HUES48 (cell line): ENCODE data around the gene IQSEC3.

Experiments used
- H3K27ac ChIP-seq: one replicate; pipeline ENCODE4 v1.7.0; 2013; ENCODE audit warnings: low read depth, low read length, inconsistent platforms
- H3K27me3 ChIP-seq: 2 replicates; pipeline ENCODE4 v1.6.1; 2013; ENCODE audit warnings: mild to moderate bottlenecking, low read length; ENCODE audit not compliant: control insufficient read depth, insufficient read depth
- H3K36me3 ChIP-seq: 2 replicates; pipeline ENCODE4 v1.6.1; 2013; ENCODE audit warnings: low read length; ENCODE audit not compliant: control insufficient read depth, insufficient read depth
- H3K4me1 ChIP-seq: 2 replicates; pipeline ENCODE4 v1.6.1; 2013; ENCODE audit warnings: mild to moderate bottlenecking, low read length; ENCODE audit not compliant: control insufficient read depth, insufficient read depth
- H3K4me3 ChIP-seq: 2 replicates; pipeline ENCODE4 v1.5.1; 2013; ENCODE audit warnings: mild to moderate bottlenecking, low read depth, low read length
- H3K9ac ChIP-seq: 2 replicates; pipeline ENCODE4 v1.6.1; 2013; ENCODE audit warnings: mild to moderate bottlenecking, low read depth, low read length, moderate library complexity
- H3K9me3 ChIP-seq: 2 replicates; pipeline ENCODE4 v1.6.1; 2013; ENCODE audit warnings: low read length; ENCODE audit not compliant: control insufficient read depth, insufficient read depth

Gene IQSEC3

GRCh38 chr12:195156-195555 is 128.6 kb downstream of the IQSEC3 start:
- no peaks in the 10 kb centered on the region for H3K4me1 ChIP-seq
- no peak overlapping the region for H3K9ac ChIP-seq
- H3K27me3 ChIP-seq = peaks cover 6% of the 10 kb centered on the region

GRCh38 chr12:195951-196350 is 129.4 kb downstream of the IQSEC3 start:
- H3K27me3 ChIP-seq = peaks cover 9% of the 10 kb centered on the region
- no peak overlapping the region for H3K4me3 ChIP-seq
- H3K27ac ChIP-seq = no peak overlapping the region
- H3K9me3 ChIP-seq = no peaks in the 10 kb centered on the region
- no peaks in the 10 kb centered on the region for H3K36me3 ChIP-seq
- H3K9ac ChIP-seq = no peak overlapping the region
- no peaks in the 10 kb centered on the region for H3K4me1 ChIP-seq

More at GRCh38 chr12:195156-195555, 128.6 kb downstream of the IQSEC3 start:
- no peak overlapping the region for H3K27ac ChIP-seq
- no peaks in the 10 kb centered on the region for H3K9me3 ChIP-seq
- no peak overlapping the region for H3K4me3 ChIP-seq
- no peaks in the 10 kb centered on the region for H3K36me3 ChIP-seq

GRCh38 chr12:196436-196835 is 129.9 kb downstream of the IQSEC3 start:
- Histone ChIP-seq H3K4me3 (no peak overlapping the region), H3K27me3 (peaks cover 14% of the 10 kb centered on the region), H3K4me1 (no peaks in the 10 kb centered on the region), H3K9ac (no peak overlapping the region), H3K27ac (no peak overlapping the region), H3K9me3 (no peaks in the 10 kb centered on the region), H3K36me3 (no peaks in the 10 kb centered on the region)

- H3K27me3 ChIP-seq = peaks cover 23% of the 10 kb centered on the region
Measured at GRCh38 chr12:197347-197746, 130.8 kb downstream of the IQSEC3 start.

GRCh38 chr12:197911-198695 is 131.5 kb downstream of the IQSEC3 start:
- no peak overlapping the region for H3K9ac ChIP-seq
- H3K9me3 ChIP-seq = no peaks in the 10 kb centered on the region
- no peaks in the 10 kb centered on the region for H3K36me3 ChIP-seq
- no peak overlapping the region for H3K27ac ChIP-seq
- H3K4me1 ChIP-seq = peaks cover 8% of the 10 kb centered on the region
- no peak overlapping the region for H3K4me3 ChIP-seq
- peaks cover 31% of the 10 kb centered on the region for H3K27me3 ChIP-seq

More at GRCh38 chr12:197347-197746, 130.8 kb downstream of the IQSEC3 start:
- Histone ChIP-seq H3K4me3 (no peak overlapping the region), H3K4me1 (peaks cover 4% of the 10 kb centered on the region), H3K9ac (no peak overlapping the region), H3K27ac (no peak overlapping the region), H3K9me3 (no peaks in the 10 kb centered on the region), H3K36me3 (no peaks in the 10 kb centered on the region)

GRCh38 chr12:198705-199104 is 132.1 kb downstream of the IQSEC3 start:
- Histone ChIP-seq H3K9me3 (no peaks in the 10 kb centered on the region), H3K27ac (no peak overlapping the region), H3K9ac (no peak overlapping the region), H3K4me1 (peaks cover 8% of the 10 kb centered on the region), H3K27me3 (peaks cover 37% of the 10 kb centered on the region), H3K4me3 (no peak overlapping the region), H3K36me3 (no peaks in the 10 kb centered on the region)

- Histone ChIP-seq H3K9me3 (no peaks in the 10 kb centered on the region), H3K4me1 (peaks cover 8% of the 10 kb centered on the region), H3K4me3 (no peak overlapping the region), H3K27ac (no peak overlapping the region), H3K9ac (no peak overlapping the region), H3K36me3 (no peaks in the 10 kb centered on the region), H3K27me3 (peaks cover 60% of the 10 kb centered on the region)
Measured at GRCh38 chr12:201361-201760, 134.8 kb downstream of the IQSEC3 start.

- H3K4me3 ChIP-seq = peak overlapping the region; percentile 38
- H3K9ac ChIP-seq = no peak overlapping the region
- no peaks in the 10 kb centered on the region for H3K9me3 ChIP-seq
- peaks cover 8% of the 10 kb centered on the region for H3K4me1 ChIP-seq
- no peak overlapping the region for H3K27ac ChIP-seq
- peaks cover 66% of the 10 kb centered on the region for H3K27me3 ChIP-seq
- no peaks in the 10 kb centered on the region for H3K36me3 ChIP-seq
Measured at GRCh38 chr12:202081-202731, 135.6 kb downstream of the IQSEC3 start.

- H3K36me3 ChIP-seq = no peaks in the 10 kb centered on the region
- H3K27ac ChIP-seq = no peak overlapping the region
- no peak overlapping the region for H3K9ac ChIP-seq
- peak overlapping the region; percentile 76 for H3K4me3 ChIP-seq
- no peaks in the 10 kb centered on the region for H3K9me3 ChIP-seq
- peaks cover 8% of the 10 kb centered on the region for H3K4me1 ChIP-seq
- H3K27me3 ChIP-seq = peaks cover 71% of the 10 kb centered on the region
Measured at GRCh38 chr12:203074-203461, 136.5 kb downstream of the IQSEC3 start.

- no peaks in the 10 kb centered on the region for H3K9me3 ChIP-seq
- H3K9ac ChIP-seq = no peak overlapping the region
- H3K4me1 ChIP-seq = peaks cover 8% of the 10 kb centered on the region
- peaks cover 71% of the 10 kb centered on the region for H3K27me3 ChIP-seq
- H3K27ac ChIP-seq = no peak overlapping the region
- H3K36me3 ChIP-seq = no peaks in the 10 kb centered on the region
- H3K4me3 ChIP-seq = peak overlapping the region; percentile 76
Measured at GRCh38 chr12:203462-204260, 137.1 kb downstream of the IQSEC3 start.
